Measurements from ENCODE around the gene OTUD1. TPM values are rescaled to one million over a fixed set of nuclear protein-coding genes. Genes with fewer than 3 reads are reported as not detected.

Gene OTUD1
- polyA plus RNA-seq, 1 donor from 2014 or later = 6.0 TPM

DNA sequence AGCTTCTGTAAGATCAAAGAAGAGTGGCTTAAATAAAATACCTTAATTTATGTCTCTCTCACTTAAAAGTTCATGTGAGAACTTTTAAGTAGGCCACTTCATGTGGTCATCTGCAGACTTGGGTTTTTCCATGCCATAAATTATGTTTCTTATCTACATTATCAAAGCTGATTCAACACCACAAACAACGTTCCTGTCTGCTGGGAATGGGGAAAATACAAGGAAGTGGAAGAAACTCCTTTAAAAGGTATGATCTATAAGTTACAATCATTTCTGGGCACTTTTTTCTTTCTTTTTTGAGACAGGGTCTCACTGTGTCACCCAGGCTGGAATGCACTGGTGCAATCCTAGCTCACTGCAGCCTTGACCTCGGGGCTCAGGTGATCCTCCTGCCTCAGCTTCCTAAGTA lies 16.9 kb upstream of the OTUD1 start:
- H3K9ac ChIP-seq (ENCODE audit: low read length) = no peak overlapping the region
- no peaks in the 10 kb centered on the region for H3K9me3 ChIP-seq (ENCODE audit: low read length)
- H3K27me3 ChIP-seq (ENCODE audit: insufficient read depth, low read depth, low read length) = no peaks in the 10 kb centered on the region
- H3K79me2 ChIP-seq (replicated peaks; ENCODE audit: insufficient read depth, low read length) = no peaks in the 10 kb centered on the region
- no peaks in the 10 kb centered on the region for H3F3A ChIP-seq (ENCODE audit: insufficient read depth, low read length, poor library complexity, severe bottlenecking)
- H3K9me2 ChIP-seq (ENCODE audit: insufficient read depth, low read length) = no peaks in the 10 kb centered on the region
- no peak overlapping the region for H3K4me3 ChIP-seq (ENCODE audit: low read length)
- H4K20me1 ChIP-seq (ENCODE audit: insufficient read depth) = no peaks in the 10 kb centered on the region
- no peak overlapping the region for H3K4me2 ChIP-seq (ENCODE audit: low read length)
- no peak overlapping the region for H2AFZ ChIP-seq (ENCODE audit: low read depth, low read length)
- H3K27ac ChIP-seq (ENCODE audit: low read length) = no peak overlapping the region
- TF ChIP-seq, protein P1, sequence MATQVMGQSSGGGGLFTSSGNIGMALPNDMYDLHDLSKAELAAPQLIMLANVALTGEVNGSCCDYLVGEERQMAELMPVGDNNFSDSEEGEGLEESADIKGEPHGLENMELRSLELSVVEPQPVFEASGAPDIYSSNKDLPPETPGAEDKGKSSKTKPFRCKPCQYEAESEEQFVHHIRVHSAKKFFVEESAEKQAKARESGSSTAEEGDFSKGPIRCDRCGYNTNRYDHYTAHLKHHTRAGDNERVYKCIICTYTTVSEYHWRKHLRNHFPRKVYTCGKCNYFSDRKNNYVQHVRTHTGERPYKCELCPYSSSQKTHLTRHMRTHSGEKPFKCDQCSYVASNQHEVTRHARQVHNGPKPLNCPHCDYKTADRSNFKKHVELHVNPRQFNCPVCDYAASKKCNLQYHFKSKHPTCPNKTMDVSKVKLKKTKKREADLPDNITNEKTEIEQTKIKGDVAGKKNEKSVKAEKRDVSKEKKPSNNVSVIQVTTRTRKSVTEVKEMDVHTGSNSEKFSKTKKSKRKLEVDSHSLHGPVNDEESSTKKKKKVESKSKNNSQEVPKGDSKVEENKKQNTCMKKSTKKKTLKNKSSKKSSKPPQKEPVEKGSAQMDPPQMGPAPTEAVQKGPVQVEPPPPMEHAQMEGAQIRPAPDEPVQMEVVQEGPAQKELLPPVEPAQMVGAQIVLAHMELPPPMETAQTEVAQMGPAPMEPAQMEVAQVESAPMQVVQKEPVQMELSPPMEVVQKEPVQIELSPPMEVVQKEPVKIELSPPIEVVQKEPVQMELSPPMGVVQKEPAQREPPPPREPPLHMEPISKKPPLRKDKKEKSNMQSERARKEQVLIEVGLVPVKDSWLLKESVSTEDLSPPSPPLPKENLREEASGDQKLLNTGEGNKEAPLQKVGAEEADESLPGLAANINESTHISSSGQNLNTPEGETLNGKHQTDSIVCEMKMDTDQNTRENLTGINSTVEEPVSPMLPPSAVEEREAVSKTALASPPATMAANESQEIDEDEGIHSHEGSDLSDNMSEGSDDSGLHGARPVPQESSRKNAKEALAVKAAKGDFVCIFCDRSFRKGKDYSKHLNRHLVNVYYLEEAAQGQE (IDR thresholded peaks at IDR 0.05; ENCODE audit: borderline replicate concordance) = no peak
- TF ChIP-seq, protein P2, sequence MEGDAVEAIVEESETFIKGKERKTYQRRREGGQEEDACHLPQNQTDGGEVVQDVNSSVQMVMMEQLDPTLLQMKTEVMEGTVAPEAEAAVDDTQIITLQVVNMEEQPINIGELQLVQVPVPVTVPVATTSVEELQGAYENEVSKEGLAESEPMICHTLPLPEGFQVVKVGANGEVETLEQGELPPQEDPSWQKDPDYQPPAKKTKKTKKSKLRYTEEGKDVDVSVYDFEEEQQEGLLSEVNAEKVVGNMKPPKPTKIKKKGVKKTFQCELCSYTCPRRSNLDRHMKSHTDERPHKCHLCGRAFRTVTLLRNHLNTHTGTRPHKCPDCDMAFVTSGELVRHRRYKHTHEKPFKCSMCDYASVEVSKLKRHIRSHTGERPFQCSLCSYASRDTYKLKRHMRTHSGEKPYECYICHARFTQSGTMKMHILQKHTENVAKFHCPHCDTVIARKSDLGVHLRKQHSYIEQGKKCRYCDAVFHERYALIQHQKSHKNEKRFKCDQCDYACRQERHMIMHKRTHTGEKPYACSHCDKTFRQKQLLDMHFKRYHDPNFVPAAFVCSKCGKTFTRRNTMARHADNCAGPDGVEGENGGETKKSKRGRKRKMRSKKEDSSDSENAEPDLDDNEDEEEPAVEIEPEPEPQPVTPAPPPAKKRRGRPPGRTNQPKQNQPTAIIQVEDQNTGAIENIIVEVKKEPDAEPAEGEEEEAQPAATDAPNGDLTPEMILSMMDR (IDR thresholded peaks at IDR 0.05; ENCODE audit: poor library complexity, severe bottlenecking) = no peak
- TF ChIP-seq SMC3 (conservative IDR thresholded peaks at IDR 0.05; ENCODE audit: poor library complexity) (no peak), TAF1 (IDR thresholded peaks at IDR 0.05; ENCODE audit: low read depth) (no peak), POLR2AphosphoS5 (IDR thresholded peaks at IDR 0.05) (no peak), MXI1 (conservative IDR thresholded peaks at IDR 0.05; ENCODE audit: poor library complexity, severe bottlenecking) (no peak), EP300 (conservative IDR thresholded peaks at IDR 0.05; ENCODE audit: poor library complexity, severe bottlenecking) (no peak), EZH2 (IDR thresholded peaks at IDR 0.05; ENCODE audit: borderline replicate concordance, insufficient read depth, low read length, poor library complexity, severe bottlenecking) (no peak), RAD21 (conservative IDR thresholded peaks at IDR 0.05) (no peak)
- H3K36me3 ChIP-seq (ENCODE audit: insufficient read depth, low read length) = no peaks in the 10 kb centered on the region

DNA sequence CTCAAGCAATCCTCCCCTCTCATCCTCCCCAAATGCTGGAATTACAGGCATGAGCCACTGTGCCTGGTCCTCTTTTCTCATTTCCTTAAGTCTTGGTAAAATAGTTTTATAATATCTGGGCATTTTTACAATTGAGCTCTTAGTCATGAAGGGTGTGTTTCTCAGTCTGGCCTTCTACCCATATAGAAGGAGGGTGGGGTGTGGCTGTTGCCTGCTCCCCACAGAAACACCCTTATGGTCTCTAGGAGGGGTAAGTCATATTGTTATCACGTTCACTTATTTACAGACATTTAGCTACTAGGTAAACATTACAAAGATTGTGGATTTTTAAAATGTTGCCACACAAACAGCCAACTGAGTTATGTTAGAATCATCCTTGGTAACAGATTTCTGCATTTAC lies 6.7 kb upstream of the OTUD1 start:
- H3K4me3 ChIP-seq (ENCODE audit: low read length) = no peak overlapping the region
- no peaks in the 10 kb centered on the region for H3K79me2 ChIP-seq (replicated peaks; ENCODE audit: insufficient read depth, low read length)
- no peaks in the 10 kb centered on the region for H3K9me3 ChIP-seq (ENCODE audit: low read length)
- H3K9ac ChIP-seq (ENCODE audit: low read length) = no peak overlapping the region
- TF ChIP-seq EP300 (conservative IDR thresholded peaks at IDR 0.05; ENCODE audit: poor library complexity, severe bottlenecking) (no peak), RAD21 (conservative IDR thresholded peaks at IDR 0.05) (no peak), SMC3 (conservative IDR thresholded peaks at IDR 0.05; ENCODE audit: poor library complexity) (no peak), MXI1 (conservative IDR thresholded peaks at IDR 0.05; ENCODE audit: poor library complexity, severe bottlenecking) (no peak), EZH2 (IDR thresholded peaks at IDR 0.05; ENCODE audit: borderline replicate concordance, insufficient read depth, low read length, poor library complexity, severe bottlenecking) (no peak), POLR2AphosphoS5 (IDR thresholded peaks at IDR 0.05) (no peak)
- TF ChIP-seq, protein P1 (IDR thresholded peaks at IDR 0.05; ENCODE audit: borderline replicate concordance) = no peak
- TF ChIP-seq, protein P2 (IDR thresholded peaks at IDR 0.05; ENCODE audit: poor library complexity, severe bottlenecking) = no peak
- H2AFZ ChIP-seq (ENCODE audit: low read depth, low read length) = no peak overlapping the region
- no peak overlapping the region for H3K4me2 ChIP-seq (ENCODE audit: low read length)
- no peaks in the 10 kb centered on the region for H3K27me3 ChIP-seq (ENCODE audit: insufficient read depth, low read depth, low read length)
- no peaks in the 10 kb centered on the region for H3K36me3 ChIP-seq (ENCODE audit: insufficient read depth, low read length)
- H3K9me2 ChIP-seq (ENCODE audit: insufficient read depth, low read length) = no peaks in the 10 kb centered on the region
- no peaks in the 10 kb centered on the region for H4K20me1 ChIP-seq (ENCODE audit: insufficient read depth)
- H3K27ac ChIP-seq (ENCODE audit: low read length) = no peak overlapping the region
- H3F3A ChIP-seq (ENCODE audit: insufficient read depth, low read length, poor library complexity, severe bottlenecking) = no peaks in the 10 kb centered on the region

Data from neural cell (in vitro differentiated cells).